C4-2B (cell line): ENCODE measurements around the gene PPP1R27.

Experiments used
- CTCF ChIP-seq: fragments of 450-650 bp; conservative IDR thresholded peaks from 2 replicates; pipeline ENCODE4 v1.5.1; 2017; ENCODE audit warnings: mild to moderate bottlenecking
- ZFX ChIP-seq: fragments of 450-650 bp; IDR thresholded peaks from 2 replicates; pipeline ENCODE4 v1.6.1; 2017

- no peak for TF ChIP-seq CTCF
- no peak for TF ChIP-seq ZFX
These were observed 42.7 kb upstream of the PPP1R27 start for GRCh38 chr17:81877569-81877968.
